ENCODE data around the gene PGF. TPM values are rescaled to one million over a fixed set of nuclear protein-coding genes. Genes with fewer than 3 reads are reported as not detected.

The PGF gene
- total RNA-seq, 4 donors from 2014 or later = 1.6 to 42.3 (median 6.2) TPM

DNA sequence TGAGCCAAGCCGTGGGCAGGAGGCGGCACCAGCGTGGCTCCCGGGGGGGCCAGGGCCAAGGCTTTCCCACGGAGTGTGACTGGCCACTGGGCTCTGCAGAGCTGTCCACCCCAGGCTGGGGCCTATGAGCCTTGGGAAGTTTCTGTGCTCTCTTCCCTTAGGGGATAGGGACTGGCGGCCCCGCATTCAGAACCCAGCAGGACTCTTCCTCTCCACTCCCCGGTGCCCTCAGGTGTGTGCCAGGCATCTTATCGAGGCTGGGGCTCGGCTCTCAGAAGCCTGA is 29.6 kb upstream of the PGF start:
- 84% methylated on average over 5 of the region's 10 CpGs; no CpG with 5 or more reads in 1 of the 2 donors for WGBS, 2 donors
- no peaks in the 10 kb centered on the region for H3K9me3 ChIP-seq
- H3K4me3 ChIP-seq = no peak overlapping the region
- no peaks in the 10 kb centered on the region for H3K27me3 ChIP-seq
- TF ChIP-seq CTCF (IDR thresholded peaks at IDR 0.05) = no peak
- no peak for TF ChIP-seq POLR2A (IDR thresholded peaks at IDR 0.05)
- peak overlapping the region in 1 of 4 donors; percentile 23 for H3K27ac ChIP-seq
- no peak for DNase-seq
- peaks cover 3 to 63% (median 23%) of the 10 kb centered on the region in 3 donors for H3K4me1 ChIP-seq
- no peaks in the 10 kb centered on the region for H3K36me3 ChIP-seq
- intact Hi-C loops (cut with DNase I) = no loop called here

DNA sequence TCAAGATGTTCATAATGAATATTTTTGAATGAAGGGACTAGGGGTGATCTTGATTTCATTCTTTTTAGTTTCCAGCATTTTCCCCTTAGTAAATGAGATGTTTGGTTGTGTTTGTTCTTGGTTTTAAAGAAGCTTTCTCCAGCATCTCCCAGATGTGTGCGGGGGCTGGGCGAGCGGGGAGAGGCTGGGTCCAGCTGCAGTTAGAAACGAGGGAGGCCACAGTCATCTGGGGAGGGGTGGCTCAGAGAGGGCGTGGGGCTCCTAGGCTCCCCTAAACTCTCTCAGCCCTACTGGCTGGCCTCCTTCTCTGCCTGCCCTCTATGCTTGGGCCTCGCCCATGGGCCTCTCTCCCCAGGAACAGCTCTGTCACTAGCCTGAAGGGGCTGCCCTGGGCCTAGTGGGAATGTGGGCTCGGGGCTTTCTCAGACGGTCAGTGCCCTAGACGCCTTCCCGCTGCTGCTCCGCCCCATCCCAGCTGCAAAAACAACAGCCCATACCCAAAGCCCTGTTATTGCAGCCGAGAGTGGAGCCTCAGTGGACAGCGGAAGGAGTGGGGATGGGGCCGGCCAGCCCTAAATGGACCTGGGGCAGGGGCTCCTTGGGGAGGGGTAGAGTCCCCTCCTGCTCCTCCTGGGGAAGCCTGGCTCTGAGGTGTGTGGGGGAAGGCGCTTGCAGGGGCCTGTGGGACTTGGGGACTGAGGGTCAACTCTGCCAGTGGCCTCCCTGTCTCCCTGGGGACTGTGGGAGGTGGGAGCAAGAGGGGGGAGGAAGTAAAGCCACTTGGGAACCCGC is 29.0 kb upstream of the PGF start:
- Histone ChIP-seq H3K36me3 (no peaks in the 10 kb centered on the region), H3K27me3 (no peaks in the 10 kb centered on the region), H3K4me3 (no peak overlapping the region), H3K27ac (peak overlapping the region in 1 of 4 donors; percentile 23), H3K4me1 (peaks cover 3 to 68% (median 27%) of the 10 kb centered on the region in 3 donors), H3K9me3 (no peaks in the 10 kb centered on the region)
- DNase-seq = no peak
- intact Hi-C loops (cut with DNase I) = no loop called here
- TF ChIP-seq POLR2A (IDR thresholded peaks at IDR 0.05) = no peak
- TF ChIP-seq CTCF (IDR thresholded peaks at IDR 0.05) = no peak
- 81 to 85% methylated on average over 4 to 5 of the region's 16 CpGs for WGBS, 2 donors

DNA sequence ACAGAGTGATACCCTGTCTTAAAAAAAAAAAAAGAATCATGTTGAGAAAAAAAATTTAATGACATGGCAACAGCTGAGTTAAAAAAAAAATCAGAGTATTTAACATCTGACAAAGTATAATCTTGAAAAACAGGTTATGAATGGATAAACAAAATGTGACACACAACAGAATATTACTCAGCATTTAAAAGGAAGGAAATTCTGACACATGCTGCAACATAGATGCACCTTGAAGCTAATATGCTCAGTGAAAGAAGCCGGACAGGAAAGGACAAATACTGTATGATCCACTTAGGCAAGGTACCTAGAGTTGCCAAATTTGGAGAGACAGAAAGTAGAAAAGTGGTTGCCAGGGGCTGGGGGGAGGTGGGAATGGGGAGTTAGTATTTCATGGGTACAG is 27.9 kb upstream of the PGF start:
- Histone ChIP-seq H3K4me3 (no peak overlapping the region), H3K9me3 (no peaks in the 10 kb centered on the region), H3K36me3 (no peaks in the 10 kb centered on the region), H3K27me3 (no peaks in the 10 kb centered on the region), H3K27ac (peak overlapping the region in 3 of 4 donors; percentile 60 to 72 (median 63)), H3K4me1 (peaks cover 3 to 77% (median 38%) of the 10 kb centered on the region in 3 donors)
- TF ChIP-seq CTCF (IDR thresholded peaks at IDR 0.05) (no peak), POLR2A (IDR thresholded peaks at IDR 0.05) (no peak)
- no peak for DNase-seq
- intact Hi-C loops (cut with DNase I) = no loop called here
- WGBS, 2 donors = 29 to 40% methylated on average over 1 of the region's 1 CpG

GRCh38 chr14:74982661-74983060 is 27.3 kb upstream of the PGF start:
- WGBS, 2 donors = 70 to 81% methylated on average over 4 of the region's 4 CpGs
- Histone ChIP-seq H3K4me1 (peaks cover 3 to 77% (median 41%) of the 10 kb centered on the region in 3 donors), H3K36me3 (no peaks in the 10 kb centered on the region), H3K4me3 (no peak overlapping the region), H3K27me3 (no peaks in the 10 kb centered on the region), H3K27ac (peak overlapping the region in 3 of 4 donors; percentile 59 to 72 (median 60)), H3K9me3 (no peaks in the 10 kb centered on the region)
- TF ChIP-seq CTCF (IDR thresholded peaks at IDR 0.05) (no peak), POLR2A (IDR thresholded peaks at IDR 0.05) (no peak)
- DNase-seq = no peak
- intact Hi-C loops (cut with DNase I) = no loop called here

DNA sequence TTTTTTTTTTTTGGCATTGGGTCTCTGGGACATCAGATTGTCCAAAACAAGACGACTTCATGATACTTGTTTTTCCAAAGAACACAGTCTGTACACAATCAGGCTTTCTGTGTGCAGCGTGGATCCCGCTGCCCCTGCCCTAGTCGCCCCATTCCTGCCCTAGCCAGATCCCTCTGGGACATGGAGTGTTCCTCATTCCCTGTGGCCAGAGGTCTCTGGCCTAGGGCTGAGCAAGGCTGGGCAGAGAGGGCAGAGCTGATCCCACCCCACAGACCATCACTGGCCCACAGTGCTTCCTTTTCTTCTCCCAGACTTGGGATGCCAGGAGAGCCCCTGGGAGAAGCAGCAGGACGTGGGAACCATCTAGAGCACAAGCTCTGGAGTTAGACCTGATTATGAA is 26.4 kb upstream of the PGF start:
- peak overlapping the region in 2 of 4 donors; percentile 14 to 36 for H3K27ac ChIP-seq
- no peak for DNase-seq
- 84 to 85% methylated on average over 4 to 5 of the region's 5 CpGs for WGBS, 2 donors
- H3K27me3 ChIP-seq = no peaks in the 10 kb centered on the region
- TF ChIP-seq CTCF (IDR thresholded peaks at IDR 0.05) (no peak), POLR2A (IDR thresholded peaks at IDR 0.05) (no peak)
- H3K4me3 ChIP-seq = no peak overlapping the region
- no peaks in the 10 kb centered on the region for H3K36me3 ChIP-seq
- H3K4me1 ChIP-seq = peaks cover 3 to 82% (median 40%) of the 10 kb centered on the region in 3 donors
- H3K9me3 ChIP-seq = no peaks in the 10 kb centered on the region
- intact Hi-C loops (cut with DNase I) = no loop called here

All from esophagus squamous epithelium (tissue), 5 donors.